ENCODE measurements around the gene EVPL. TPM values are rescaled to one million over a fixed set of nuclear protein-coding genes. Genes with fewer than 3 reads are reported as not detected.
"Not testable (repeated sequence)": the region's sequence is repeated elsewhere in the genome, so short reads cannot be mapped to it uniquely, and the experiment has no call there.

Gene EVPL
- polyA plus RNA-seq, 12 donors, result 0.12 to 47.8 (median 0.44) TPM; not detected in 2

GRCh38 chr17:76048711-76049110, 21.6 kb upstream of the EVPL start:
- no peak for DNase-seq

GRCh38 chr17:76048025-76048605, 21.0 kb upstream of the EVPL start:
- no peak for DNase-seq

GRCh38 chr17:76046064-76046463, 19.0 kb upstream of the EVPL start:
- DNase-seq, result no peak

- not testable (repeated sequence) for DNase-seq
Observed at GRCh38 chr17:76044475-76045007, 17.4 kb upstream of the EVPL start.

- DNase-seq, result not testable (repeated sequence)
Observed at GRCh38 chr17:76042868-76043267, 15.8 kb upstream of the EVPL start.

GRCh38 chr17:76040376-76040775, 13.3 kb upstream of the EVPL start:
- no peak for DNase-seq

GRCh38 chr17:76039121-76039520, 12.0 kb upstream of the EVPL start:
- DNase-seq, result no peak

GRCh38 chr17:76038050-76038449, 10.9 kb upstream of the EVPL start:
- DNase-seq, result no peak

- DNase-seq, result no peak
Observed at GRCh38 chr17:76036497-76037261, 9.6 kb upstream of the EVPL start.

GRCh38 chr17:76034428-76035350, 7.6 kb upstream of the EVPL start:
- no peak for DNase-seq

- DNase-seq, result no peak
Observed at GRCh38 chr17:76033139-76033538, 6.0 kb upstream of the EVPL start.

GRCh38 chr17:76032780-76033108, 5.6 kb upstream of the EVPL start:
- DNase-seq, result no peak

GRCh38 chr17:76032073-76032779, 5.1 kb upstream of the EVPL start:
- DNase-seq, result no peak

- DNase-seq, result no peak
Observed at GRCh38 chr17:76026714-76027158, 370 bp downstream of the EVPL start.

- no peak for DNase-seq
Observed at GRCh38 chr17:76025294-76025693, 1.8 kb downstream of the EVPL start.

GRCh38 chr17:76024353-76024752, 2.8 kb downstream of the EVPL start:
- DNase-seq, result no peak

GRCh38 chr17:76023900-76024237, 3.2 kb downstream of the EVPL start:
- no peak for DNase-seq

- DNase-seq, result no peak
Observed at GRCh38 chr17:76022973-76023899, 3.9 kb downstream of the EVPL start.

- DNase-seq, result no peak
Observed at GRCh38 chr17:76022285-76022684, 4.8 kb downstream of the EVPL start.

- DNase-seq, result no peak
Observed at GRCh38 chr17:76019833-76020467, 7.2 kb downstream of the EVPL start.

All from muscle of arm (tissue), 12 donors.